ENCODE results near the gene ANKRD11. TPM values are rescaled to one million over a fixed set of nuclear protein-coding genes. Genes with fewer than 3 reads are reported as not detected.
A peak's percentile ranks its signal among the peaks of the same experiment; 100 is the strongest.

ANKRD11 gene
- total RNA-seq, 1 experiment from 2014 or later, result 99.4 TPM

- H3K9me3 ChIP-seq (ENCODE audit: control insufficient read depth, insufficient read depth, low read depth, low read length), result no peaks in the 10 kb centered on the region
- DNase-seq (ENCODE audit: low read depth, low spot score), result peak; percentile 92
- peaks cover 38% of the 10 kb centered on the region for H3K4me1 ChIP-seq (ENCODE audit: control insufficient read depth, insufficient read depth, low read length)
- peak; percentile 63 for ATAC-seq
- POLR2A ChIA-PET, result no interaction called here
- CTCF ChIA-PET, result no interaction called here
- no peaks in the 10 kb centered on the region for H3K27me3 ChIP-seq (ENCODE audit: control insufficient read depth, insufficient read depth, low read length)
- in situ Hi-C loops (cut with HindIII; ENCODE audit: low pct_unique_long_range_greater_than_20kb, low sequenced_read_pairs), result no loop called here
- TF ChIP-seq POLR2AphosphoS5 (IDR thresholded peaks at IDR 0.05; ENCODE audit: low read depth, low read length) (no peak; the same call in none of the 2 replicates), TCF7L2 (IDR thresholded peaks at IDR 0.05; ENCODE audit: low read depth, low read length) (peak; percentile 74), CTCF (IDR thresholded peaks at IDR 0.05) (no peak), SIN3A (IDR thresholded peaks at IDR 0.05; ENCODE audit: borderline replicate concordance, insufficient read depth, low read depth, low read length) (no peak), REST (IDR thresholded peaks at IDR 0.05; ENCODE audit: insufficient read depth in 1 of 2, low read depth in 2 of 2, low read length in 1 of 2) (no peak)
- H3K4me3 ChIP-seq (ENCODE audit: low read depth in 2 of 2, low read length in 2 of 2), result peak overlapping the region; percentile 81 to 84; a peak in 3 of 4 replicates
- no TSS peak for BruUV-seq (replicated peaks)
- peak overlapping the region; percentile 95 for H3K27ac ChIP-seq (ENCODE audit: low read length)
- intact Hi-C loops (cut with micrococcal nuclease; ENCODE audit: unreplicated experiment), result loop anchor here (10.0 kb wide), 1 partner anchor 171 kb away; no protein-coding TSS in a partner anchor
- peaks cover 8% of the 10 kb centered on the region for H3K36me3 ChIP-seq (ENCODE audit: control insufficient read depth, insufficient read depth, low read length)
Measured at GRCh38 chr16:89505204-89506112, 15.1 kb upstream of the ANKRD11 start.

DNA sequence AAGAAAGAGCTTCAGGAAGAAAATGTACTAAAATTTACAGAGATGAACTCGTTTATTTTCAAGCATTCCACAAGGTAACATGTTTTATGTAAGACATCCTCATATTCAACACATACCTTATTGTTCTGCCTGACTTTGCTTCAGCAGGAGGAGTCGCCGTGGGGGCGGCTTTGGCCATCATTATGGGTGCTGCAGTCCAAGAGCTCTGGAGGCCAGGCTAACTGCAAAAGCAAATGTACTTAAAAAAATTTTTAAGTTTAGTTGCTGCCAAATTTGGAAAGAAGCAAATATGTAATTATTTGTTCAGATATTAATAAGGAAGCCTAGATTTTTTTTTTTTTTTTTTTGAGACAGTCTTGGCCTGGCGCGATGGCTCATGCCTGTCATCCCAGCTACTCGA is 13.7 kb upstream of the ANKRD11 start:
- ChIA-PET CTCF (interaction anchor here (0.6 kb wide), 1 partner anchor 39 kb away, joined by 9 read pairs; no protein-coding TSS in a partner anchor), POLR2A (interaction anchor here (0.7 kb wide), 2 partner anchors 9 to 242 kb away, joined by 3 to 7 read pairs; no protein-coding TSS in a partner anchor)
- intact Hi-C loops (cut with micrococcal nuclease; ENCODE audit: unreplicated experiment) (loop anchor here (10.0 kb wide), 1 partner anchor 169 kb away; no protein-coding TSS in a partner anchor), in situ Hi-C loops (cut with HindIII; ENCODE audit: low pct_unique_long_range_greater_than_20kb, low sequenced_read_pairs) (no loop called here)
- Histone ChIP-seq H3K27me3 (ENCODE audit: control insufficient read depth, insufficient read depth, low read length) (no peaks in the 10 kb centered on the region), H3K9me3 (ENCODE audit: control insufficient read depth, insufficient read depth, low read depth, low read length) (no peaks in the 10 kb centered on the region), H3K4me3 (ENCODE audit: low read depth in 2 of 2, low read length in 2 of 2) (no peak overlapping the region), H3K27ac (ENCODE audit: low read length) (peak overlapping the region; percentile 95), H3K36me3 (ENCODE audit: control insufficient read depth, insufficient read depth, low read length) (peaks cover 8% of the 10 kb centered on the region), H3K4me1 (ENCODE audit: control insufficient read depth, insufficient read depth, low read length) (peaks cover 35% of the 10 kb centered on the region)
- no peak for ATAC-seq
- BruUV-seq (replicated peaks), result no TSS peak
- DNase-seq (ENCODE audit: low read depth, low spot score), result no peak
- TF ChIP-seq REST (IDR thresholded peaks at IDR 0.05; ENCODE audit: insufficient read depth in 1 of 2, low read depth in 2 of 2, low read length in 1 of 2) (no peak), TCF7L2 (IDR thresholded peaks at IDR 0.05; ENCODE audit: low read depth, low read length) (no peak), CTCF (IDR thresholded peaks at IDR 0.05) (no peak), POLR2AphosphoS5 (IDR thresholded peaks at IDR 0.05; ENCODE audit: low read depth, low read length) (no peak), SIN3A (IDR thresholded peaks at IDR 0.05; ENCODE audit: borderline replicate concordance, insufficient read depth, low read depth, low read length) (no peak)

Measured in Panc1 (cell line).